HG03575 (cell line): ENCODE results near the gene DAGLA.
"Not testable (repeated sequence)": the region's sequence is repeated elsewhere in the genome, so short reads cannot be mapped to it uniquely, and the experiment has no call there.

Experiments
- ATAC-seq: cut with Tn5 transposase; IDR thresholded peaks from one replicate; pipeline ENCODE4 v1.9.1; 2021; ENCODE audit not compliant: unreplicated experiment, insufficient number of reproducible peaks, low FRiP score; ENCODE audit errors: extremely low read depth

DAGLA gene, protein sequence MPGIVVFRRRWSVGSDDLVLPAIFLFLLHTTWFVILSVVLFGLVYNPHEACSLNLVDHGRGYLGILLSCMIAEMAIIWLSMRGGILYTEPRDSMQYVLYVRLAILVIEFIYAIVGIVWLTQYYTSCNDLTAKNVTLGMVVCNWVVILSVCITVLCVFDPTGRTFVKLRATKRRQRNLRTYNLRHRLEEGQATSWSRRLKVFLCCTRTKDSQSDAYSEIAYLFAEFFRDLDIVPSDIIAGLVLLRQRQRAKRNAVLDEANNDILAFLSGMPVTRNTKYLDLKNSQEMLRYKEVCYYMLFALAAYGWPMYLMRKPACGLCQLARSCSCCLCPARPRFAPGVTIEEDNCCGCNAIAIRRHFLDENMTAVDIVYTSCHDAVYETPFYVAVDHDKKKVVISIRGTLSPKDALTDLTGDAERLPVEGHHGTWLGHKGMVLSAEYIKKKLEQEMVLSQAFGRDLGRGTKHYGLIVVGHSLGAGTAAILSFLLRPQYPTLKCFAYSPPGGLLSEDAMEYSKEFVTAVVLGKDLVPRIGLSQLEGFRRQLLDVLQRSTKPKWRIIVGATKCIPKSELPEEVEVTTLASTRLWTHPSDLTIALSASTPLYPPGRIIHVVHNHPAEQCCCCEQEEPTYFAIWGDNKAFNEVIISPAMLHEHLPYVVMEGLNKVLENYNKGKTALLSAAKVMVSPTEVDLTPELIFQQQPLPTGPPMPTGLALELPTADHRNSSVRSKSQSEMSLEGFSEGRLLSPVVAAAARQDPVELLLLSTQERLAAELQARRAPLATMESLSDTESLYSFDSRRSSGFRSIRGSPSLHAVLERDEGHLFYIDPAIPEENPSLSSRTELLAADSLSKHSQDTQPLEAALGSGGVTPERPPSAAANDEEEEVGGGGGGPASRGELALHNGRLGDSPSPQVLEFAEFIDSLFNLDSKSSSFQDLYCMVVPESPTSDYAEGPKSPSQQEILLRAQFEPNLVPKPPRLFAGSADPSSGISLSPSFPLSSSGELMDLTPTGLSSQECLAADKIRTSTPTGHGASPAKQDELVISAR

GRCh38 chr11:61679893-61680621 lies at the start of gene DAGLA:
TSS of gene DAGLA (plus strand) at chr11:61680391. CDS start at chr11:61720156, 39,765 bp downstream.
- no peak for ATAC-seq

GRCh38 chr11:61632096-61632495 lies 48.1 kb upstream of the DAGLA start:
- no peak for ATAC-seq

GRCh38 chr11:61635304-61635703 lies 44.9 kb upstream of the DAGLA start:
- no peak for ATAC-seq

GRCh38 chr11:61635787-61636186 lies 44.4 kb upstream of the DAGLA start:
- ATAC-seq = no peak

DNA sequence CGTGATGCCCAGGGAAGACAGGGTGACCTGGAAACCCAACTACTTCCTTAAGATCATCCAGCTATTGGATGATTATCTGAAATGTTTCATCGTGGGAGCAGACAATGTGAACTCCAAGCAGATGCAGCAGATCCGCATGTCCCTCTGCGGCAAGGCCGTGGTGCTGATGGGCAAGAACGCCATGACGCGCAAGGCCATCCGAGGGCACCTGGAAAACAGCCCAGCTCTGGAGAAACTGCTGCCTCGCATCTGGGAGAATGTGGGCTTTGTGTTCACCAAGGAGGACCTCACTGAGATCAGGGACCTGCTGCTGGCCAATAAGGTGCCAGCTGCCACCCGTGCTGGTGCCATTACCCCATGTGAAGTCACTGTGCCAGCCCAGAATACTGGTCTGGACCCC lies 43.5 kb upstream of the DAGLA start:
- no peak for ATAC-seq

DNA sequence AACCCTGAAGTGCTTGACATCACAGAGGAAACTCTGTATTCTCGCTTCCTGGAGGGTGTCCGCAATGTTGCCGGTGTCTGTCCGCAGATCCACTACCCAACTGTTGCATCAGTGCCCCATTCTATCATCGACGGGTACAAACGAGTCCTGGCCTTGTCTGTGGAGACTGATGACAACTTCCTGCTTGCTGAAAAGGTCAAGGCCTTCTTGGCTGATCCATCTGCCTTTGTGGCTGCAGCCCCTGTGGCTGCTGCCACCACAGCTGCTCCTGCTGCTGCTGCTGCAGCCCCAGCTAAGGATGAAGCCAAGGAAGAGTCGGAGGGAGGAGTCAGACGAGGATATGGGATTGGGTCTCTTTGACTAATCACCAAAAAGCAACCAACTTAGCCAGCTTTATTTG lies 42.9 kb upstream of the DAGLA start:
- no peak for ATAC-seq

GRCh38 chr11:61639816-61640443 lies 40.3 kb upstream of the DAGLA start:
- ATAC-seq = no peak

GRCh38 chr11:61642162-61642561 lies 38.0 kb upstream of the DAGLA start:
- no peak for ATAC-seq

GRCh38 chr11:61645179-61645868 lies 34.9 kb upstream of the DAGLA start:
- ATAC-seq = no peak

GRCh38 chr11:61647529-61647928 lies 32.7 kb upstream of the DAGLA start:
- no peak for ATAC-seq

DNA sequence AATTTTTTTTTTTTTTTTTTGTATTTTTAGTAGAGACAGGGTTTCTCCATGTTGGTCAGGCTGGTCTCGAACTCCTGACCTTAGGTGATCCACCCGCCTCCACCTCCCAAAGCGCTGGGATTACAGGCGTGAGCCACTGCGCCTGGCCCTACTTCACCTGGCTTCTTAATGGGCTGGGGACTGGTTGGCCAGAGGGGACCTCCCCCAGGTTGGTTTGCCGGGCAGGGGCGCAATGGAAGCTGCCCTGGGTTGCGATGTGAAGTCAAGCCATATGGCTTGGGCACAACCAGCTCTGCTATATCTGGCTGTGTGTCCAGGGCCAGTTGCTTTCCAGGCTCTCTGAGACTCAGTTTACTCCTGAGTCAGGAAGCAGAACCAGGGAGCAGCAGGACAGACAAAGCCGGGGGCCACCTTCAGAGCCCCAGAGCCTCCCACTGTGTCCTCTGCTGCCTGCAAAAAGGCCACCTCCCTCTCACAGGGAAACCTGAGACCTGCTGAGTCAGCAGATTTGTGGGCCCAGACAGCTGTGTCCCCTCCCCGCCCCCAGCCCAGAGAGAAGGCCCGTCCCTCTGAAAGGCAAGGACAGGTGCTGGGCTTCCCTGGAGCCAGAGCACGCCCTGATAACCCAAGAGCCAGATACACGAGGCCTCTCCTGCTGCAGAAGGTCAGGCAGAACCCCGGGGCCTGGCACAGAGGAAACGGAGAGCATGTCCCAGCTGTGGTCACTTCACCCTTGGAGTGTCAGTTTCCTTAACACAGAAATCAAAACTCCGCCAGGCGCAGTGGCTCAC lies 29.2 kb upstream of the DAGLA start:
- no peak for ATAC-seq

DNA sequence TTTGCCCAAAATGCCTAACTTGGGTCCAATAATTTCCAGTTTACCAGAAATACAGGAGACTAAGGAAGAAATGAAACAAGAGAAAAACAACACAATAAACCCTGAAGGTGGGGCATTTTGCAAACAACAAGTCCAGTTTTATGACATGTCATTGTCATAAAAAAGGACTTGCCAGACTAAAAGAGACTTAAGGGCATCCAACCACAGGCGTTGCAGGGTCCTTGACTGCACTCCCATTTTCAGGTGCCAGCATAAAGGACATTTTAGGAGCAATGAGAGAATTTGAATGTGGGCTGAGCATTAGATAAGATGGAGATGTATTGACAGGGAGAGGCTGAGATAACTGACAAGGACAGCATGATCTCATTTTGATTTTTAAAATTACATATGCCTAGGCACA lies 28.1 kb upstream of the DAGLA start:
- ATAC-seq = no peak

DNA sequence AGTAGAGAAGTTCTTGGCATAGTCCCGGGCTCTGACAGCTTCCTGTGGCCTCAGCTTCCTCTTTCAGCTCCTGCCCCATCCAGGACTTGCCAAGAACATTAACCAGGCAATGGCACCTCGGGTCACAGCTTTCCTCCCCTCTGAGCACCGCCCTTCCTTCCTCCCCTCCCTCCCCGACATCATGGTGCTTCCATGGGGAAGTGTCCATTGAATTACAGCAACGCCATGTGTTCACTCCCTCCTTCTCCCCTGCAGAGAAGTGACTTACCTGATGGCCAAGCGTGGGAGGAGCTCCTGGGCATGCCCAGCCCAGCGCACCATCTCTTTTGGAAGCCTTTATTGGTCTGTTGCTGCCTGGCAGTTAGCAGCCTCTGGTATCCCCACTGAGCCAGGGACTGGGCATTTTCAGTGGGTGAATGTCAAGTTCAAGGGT lies 25.8 kb upstream of the DAGLA start:
- ATAC-seq = no peak

DNA sequence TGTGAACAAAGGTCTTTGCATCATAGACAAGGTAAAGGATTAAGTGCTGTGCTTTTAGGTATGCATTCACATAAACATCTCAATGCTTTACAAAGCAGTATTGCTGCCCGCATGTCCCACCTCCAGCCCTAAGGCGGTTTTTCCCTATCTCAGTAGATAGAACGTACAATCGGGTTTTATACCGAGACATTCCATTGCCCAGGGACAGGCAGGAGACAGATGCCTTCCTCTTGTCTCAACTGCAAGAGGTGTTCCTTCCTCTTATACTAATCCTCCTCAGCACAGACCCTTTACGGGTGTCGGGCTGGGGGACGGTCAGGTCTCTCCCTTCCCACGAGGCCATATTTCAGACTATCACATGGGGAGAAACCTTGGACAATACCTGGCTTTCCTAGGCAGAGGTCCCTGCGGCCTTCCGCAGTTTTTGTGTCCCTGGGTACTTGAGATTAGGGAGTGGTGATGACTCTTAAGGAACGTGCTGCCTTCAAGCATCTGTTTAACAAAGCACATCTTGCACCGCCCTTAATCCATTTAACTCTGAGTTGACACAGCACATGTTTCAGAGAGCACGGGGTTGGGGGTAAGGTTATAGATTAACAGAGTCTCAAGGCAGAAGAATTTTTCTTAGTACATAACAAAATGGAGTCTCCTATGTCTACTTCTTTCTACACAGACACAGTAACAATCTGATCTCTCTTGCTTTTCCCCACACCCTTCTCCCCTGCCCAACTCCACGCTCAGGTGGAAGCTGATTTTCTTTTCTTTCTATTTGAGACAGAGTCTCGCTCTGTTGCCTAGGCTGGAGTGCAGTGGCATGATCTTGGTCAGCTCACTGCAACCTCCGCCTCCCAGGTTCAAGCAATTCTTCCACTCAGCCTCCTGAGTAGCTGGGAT lies 24.7 kb upstream of the DAGLA start:
- not testable (repeated sequence) for ATAC-seq

DNA sequence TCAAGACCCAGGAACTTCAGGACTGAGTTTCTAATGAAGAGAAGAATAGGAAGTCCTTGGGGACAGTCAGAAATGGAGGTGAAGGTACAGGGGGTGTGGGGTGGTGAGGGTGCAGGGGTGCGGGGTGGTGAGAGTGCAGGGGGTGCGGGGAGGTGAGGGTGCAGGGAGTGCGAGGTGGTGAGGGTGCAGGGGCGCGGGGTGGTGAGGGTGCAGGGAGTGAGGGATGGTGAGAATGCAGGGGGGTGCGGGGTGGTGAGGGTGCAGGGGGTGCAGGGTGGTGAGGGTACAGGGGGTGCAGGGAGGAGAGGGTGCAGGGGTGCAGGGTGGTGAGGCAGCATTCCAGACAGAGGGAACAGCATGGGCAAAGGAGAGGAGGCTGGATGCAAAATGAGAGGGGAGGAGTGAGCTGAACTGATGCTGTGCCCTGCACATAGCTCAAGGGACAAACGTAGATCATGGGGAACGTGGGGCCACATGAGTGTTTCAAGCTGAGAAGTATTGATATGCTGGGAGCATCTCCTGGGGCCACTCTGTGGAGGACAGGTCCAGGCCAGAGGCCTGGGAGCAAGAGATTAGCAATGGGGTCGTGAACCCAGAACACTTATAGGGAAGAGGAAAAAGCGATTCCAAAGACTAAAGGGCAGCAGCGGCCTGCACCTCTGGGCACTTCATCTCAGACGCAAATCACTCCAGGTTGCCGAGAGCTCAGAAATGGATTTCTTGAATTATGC lies 23.7 kb upstream of the DAGLA start:
- no peak for ATAC-seq
